ENCODE results near the gene TTLL1. TPM values are rescaled to one million over a fixed set of nuclear protein-coding genes. Genes with fewer than 3 reads are reported as not detected.
"Not testable (repeated sequence)": the region's sequence is repeated elsewhere in the genome, so short reads cannot be mapped to it uniquely, and the experiment has no call there.

TTLL1 gene
- total RNA-seq, 1 experiment from 2014 or later = 4.6 TPM

DNA sequence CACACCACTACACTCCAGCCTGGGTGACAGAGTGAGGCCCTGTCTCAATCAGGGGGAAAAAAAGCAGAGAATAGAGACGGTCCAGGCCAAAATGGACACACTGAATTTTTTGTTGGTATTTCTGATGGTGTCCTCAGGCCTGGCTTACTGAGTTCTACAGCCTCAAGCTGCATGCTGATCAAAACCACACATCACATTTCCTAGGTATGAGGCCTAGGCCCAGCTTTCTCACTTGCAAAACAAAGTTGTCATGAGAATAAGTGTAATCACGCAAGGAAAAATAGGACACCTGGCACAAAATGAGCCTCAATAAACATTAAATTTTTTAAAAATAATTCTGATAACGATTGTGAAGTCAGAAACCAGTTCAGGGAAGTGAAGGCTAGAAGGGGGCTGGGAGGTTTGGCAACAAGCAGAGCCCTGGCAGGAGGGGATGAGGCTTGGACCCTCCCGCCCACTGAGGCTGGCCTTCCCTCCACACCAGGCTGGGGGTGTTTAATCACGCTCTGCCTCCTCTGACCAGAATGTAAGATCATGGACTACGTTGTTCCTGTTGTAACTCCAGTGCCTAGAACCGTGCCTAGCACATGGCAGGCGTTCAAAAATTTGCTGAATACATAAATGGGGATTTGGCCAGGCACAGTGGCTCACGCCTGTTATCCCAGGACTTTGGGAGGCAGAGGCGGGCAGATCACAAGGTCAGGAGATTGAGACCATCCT, 92.4 kb downstream of the TTLL1 start:
- POLR2A ChIA-PET = no interaction called here
- in situ Hi-C loops (cut with HindIII; ENCODE audit: low pct_unique_long_range_greater_than_20kb, low sequenced_read_pairs) = no loop called here
- DNase-seq (ENCODE audit: low read depth, low spot score) = no peak
- no peak overlapping the region for H3K4me3 ChIP-seq (ENCODE audit: low read depth in 2 of 2, low read length in 2 of 2)
- no peaks in the 10 kb centered on the region for H3K9me3 ChIP-seq (ENCODE audit: control insufficient read depth, insufficient read depth, low read depth, low read length)
- H3K27ac ChIP-seq (ENCODE audit: low read length) = no peak overlapping the region; the same call in 1 of the 2 replicates
- ATAC-seq = no peak
- intact Hi-C loops (cut with micrococcal nuclease; ENCODE audit: unreplicated experiment) = no loop called here
- no peaks in the 10 kb centered on the region for H3K27me3 ChIP-seq (ENCODE audit: control insufficient read depth, insufficient read depth, low read length)
- BruUV-seq (replicated peaks) = no TSS peak
- no peaks in the 10 kb centered on the region for H3K36me3 ChIP-seq (ENCODE audit: control insufficient read depth, insufficient read depth, low read length)
- TF ChIP-seq SIN3A (IDR thresholded peaks at IDR 0.05; ENCODE audit: borderline replicate concordance, insufficient read depth, low read depth, low read length) (no peak), POLR2AphosphoS5 (IDR thresholded peaks at IDR 0.05; ENCODE audit: low read depth, low read length) (no peak), TCF7L2 (IDR thresholded peaks at IDR 0.05; ENCODE audit: low read depth, low read length) (no peak)
- TF ChIP-seq, protein P1, sequence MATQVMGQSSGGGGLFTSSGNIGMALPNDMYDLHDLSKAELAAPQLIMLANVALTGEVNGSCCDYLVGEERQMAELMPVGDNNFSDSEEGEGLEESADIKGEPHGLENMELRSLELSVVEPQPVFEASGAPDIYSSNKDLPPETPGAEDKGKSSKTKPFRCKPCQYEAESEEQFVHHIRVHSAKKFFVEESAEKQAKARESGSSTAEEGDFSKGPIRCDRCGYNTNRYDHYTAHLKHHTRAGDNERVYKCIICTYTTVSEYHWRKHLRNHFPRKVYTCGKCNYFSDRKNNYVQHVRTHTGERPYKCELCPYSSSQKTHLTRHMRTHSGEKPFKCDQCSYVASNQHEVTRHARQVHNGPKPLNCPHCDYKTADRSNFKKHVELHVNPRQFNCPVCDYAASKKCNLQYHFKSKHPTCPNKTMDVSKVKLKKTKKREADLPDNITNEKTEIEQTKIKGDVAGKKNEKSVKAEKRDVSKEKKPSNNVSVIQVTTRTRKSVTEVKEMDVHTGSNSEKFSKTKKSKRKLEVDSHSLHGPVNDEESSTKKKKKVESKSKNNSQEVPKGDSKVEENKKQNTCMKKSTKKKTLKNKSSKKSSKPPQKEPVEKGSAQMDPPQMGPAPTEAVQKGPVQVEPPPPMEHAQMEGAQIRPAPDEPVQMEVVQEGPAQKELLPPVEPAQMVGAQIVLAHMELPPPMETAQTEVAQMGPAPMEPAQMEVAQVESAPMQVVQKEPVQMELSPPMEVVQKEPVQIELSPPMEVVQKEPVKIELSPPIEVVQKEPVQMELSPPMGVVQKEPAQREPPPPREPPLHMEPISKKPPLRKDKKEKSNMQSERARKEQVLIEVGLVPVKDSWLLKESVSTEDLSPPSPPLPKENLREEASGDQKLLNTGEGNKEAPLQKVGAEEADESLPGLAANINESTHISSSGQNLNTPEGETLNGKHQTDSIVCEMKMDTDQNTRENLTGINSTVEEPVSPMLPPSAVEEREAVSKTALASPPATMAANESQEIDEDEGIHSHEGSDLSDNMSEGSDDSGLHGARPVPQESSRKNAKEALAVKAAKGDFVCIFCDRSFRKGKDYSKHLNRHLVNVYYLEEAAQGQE (IDR thresholded peaks at IDR 0.05; ENCODE audit: insufficient read depth in 1 of 2, low read depth in 2 of 2, low read length in 1 of 2) = no peak
- H3K4me1 ChIP-seq (ENCODE audit: control insufficient read depth, insufficient read depth, low read length) = peaks cover 24% of the 10 kb centered on the region
- CTCF ChIA-PET = no interaction called here

DNA sequence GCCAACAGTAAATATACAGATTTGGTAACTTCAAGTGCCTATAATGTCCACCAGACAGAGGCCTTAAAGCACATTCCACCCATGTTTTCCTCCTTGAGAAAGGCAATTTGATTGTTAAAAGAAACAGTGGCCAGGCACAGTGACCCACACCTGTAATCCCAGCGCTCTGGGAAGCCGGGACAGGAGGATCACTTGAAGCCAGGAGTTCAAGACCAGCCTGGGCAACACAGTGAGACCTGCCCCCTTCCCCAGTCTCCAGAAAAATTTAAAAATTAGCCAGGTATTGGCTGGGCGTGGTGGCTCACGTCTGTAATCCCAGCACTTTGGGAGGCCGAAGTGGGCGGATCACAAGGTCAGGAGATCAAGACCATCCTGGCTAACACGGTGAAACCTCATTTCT, 93.5 kb downstream of the TTLL1 start:
- BruUV-seq (replicated peaks); ATAC-seq; H3K36me3 ChIP-seq (ENCODE audit: control insufficient read depth, insufficient read depth, low read length); DNase-seq (ENCODE audit: low read depth, low spot score); H3K27me3 ChIP-seq (ENCODE audit: control insufficient read depth, insufficient read depth, low read length); CTCF ChIA-PET; POLR2A ChIA-PET; intact Hi-C loops (cut with micrococcal nuclease; ENCODE audit: unreplicated experiment); H3K9me3 ChIP-seq (ENCODE audit: control insufficient read depth, insufficient read depth, low read depth, low read length); in situ Hi-C loops (cut with HindIII; ENCODE audit: low pct_unique_long_range_greater_than_20kb, low sequenced_read_pairs): not testable (repeated sequence)
- Histone ChIP-seq H3K4me3 (ENCODE audit: low read depth in 2 of 2, low read length in 2 of 2) (peak overlapping the region in 1 of 2 experiments; percentile 16; a peak in 2 of 4 replicates), H3K4me1 (ENCODE audit: control insufficient read depth, insufficient read depth, low read length) (peaks cover 25% of the 10 kb centered on the region), H3K27ac (ENCODE audit: low read length) (peak overlapping the region; percentile 54; the same call in 1 of the 2 replicates)

DNA sequence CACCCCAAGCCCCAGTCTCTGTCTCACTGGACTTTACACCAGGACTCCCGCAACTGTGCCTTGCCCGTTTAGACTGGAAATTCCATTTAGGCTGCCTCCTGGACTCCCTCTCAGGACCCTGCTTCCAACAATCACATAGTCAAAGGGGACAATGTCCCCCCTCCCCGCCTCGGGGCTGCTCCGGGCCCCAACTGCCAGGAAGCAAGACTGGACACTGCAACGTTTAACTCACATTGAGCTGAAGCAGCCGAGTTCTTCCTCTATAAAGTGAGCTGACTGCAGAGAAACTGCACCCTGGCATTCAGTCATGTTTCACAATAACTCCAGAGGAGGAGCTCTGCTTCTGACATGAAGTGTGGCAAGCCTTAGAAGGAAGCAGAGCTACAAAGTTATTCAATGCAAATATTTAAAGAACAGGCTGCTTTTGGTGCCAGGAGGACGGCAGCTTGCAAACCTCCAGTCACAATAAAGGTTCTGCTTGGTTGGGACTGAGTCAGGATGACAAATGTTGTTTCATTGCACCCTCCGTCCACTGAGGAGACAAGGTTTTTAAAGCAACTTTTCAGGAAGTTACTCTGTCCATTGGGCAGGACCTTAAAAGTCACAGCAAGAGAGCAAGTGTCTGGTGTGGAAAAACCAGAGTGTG, 94.2 kb downstream of the TTLL1 start:
- intact Hi-C loops (cut with micrococcal nuclease; ENCODE audit: unreplicated experiment) (no loop called here), in situ Hi-C loops (cut with HindIII; ENCODE audit: low pct_unique_long_range_greater_than_20kb, low sequenced_read_pairs) (no loop called here)
- H3K4me3 ChIP-seq (ENCODE audit: low read depth in 2 of 2, low read length in 2 of 2) = peak overlapping the region in 1 of 2 experiments; percentile 16; a peak in 2 of 4 replicates
- ATAC-seq (peak; percentile 77), DNase-seq (ENCODE audit: low read depth, low spot score) (peak; percentile 78)
- H3K9me3 ChIP-seq (ENCODE audit: control insufficient read depth, insufficient read depth, low read depth, low read length) = no peaks in the 10 kb centered on the region
- no peaks in the 10 kb centered on the region for H3K27me3 ChIP-seq (ENCODE audit: control insufficient read depth, insufficient read depth, low read length)
- H3K27ac ChIP-seq (ENCODE audit: low read length) = peak overlapping the region; percentile 54; the same call in 1 of the 2 replicates
- BruUV-seq (replicated peaks) = no TSS peak
- TF ChIP-seq TCF7L2 (IDR thresholded peaks at IDR 0.05; ENCODE audit: low read depth, low read length) = no peak
- TF ChIP-seq SIN3A (IDR thresholded peaks at IDR 0.05; ENCODE audit: borderline replicate concordance, insufficient read depth, low read depth, low read length) = no peak
- TF ChIP-seq, protein P2, sequence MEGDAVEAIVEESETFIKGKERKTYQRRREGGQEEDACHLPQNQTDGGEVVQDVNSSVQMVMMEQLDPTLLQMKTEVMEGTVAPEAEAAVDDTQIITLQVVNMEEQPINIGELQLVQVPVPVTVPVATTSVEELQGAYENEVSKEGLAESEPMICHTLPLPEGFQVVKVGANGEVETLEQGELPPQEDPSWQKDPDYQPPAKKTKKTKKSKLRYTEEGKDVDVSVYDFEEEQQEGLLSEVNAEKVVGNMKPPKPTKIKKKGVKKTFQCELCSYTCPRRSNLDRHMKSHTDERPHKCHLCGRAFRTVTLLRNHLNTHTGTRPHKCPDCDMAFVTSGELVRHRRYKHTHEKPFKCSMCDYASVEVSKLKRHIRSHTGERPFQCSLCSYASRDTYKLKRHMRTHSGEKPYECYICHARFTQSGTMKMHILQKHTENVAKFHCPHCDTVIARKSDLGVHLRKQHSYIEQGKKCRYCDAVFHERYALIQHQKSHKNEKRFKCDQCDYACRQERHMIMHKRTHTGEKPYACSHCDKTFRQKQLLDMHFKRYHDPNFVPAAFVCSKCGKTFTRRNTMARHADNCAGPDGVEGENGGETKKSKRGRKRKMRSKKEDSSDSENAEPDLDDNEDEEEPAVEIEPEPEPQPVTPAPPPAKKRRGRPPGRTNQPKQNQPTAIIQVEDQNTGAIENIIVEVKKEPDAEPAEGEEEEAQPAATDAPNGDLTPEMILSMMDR (IDR thresholded peaks at IDR 0.05) = no peak
- TF ChIP-seq, protein P1 (IDR thresholded peaks at IDR 0.05; ENCODE audit: insufficient read depth in 1 of 2, low read depth in 2 of 2, low read length in 1 of 2) = no peak
- no peak for TF ChIP-seq POLR2AphosphoS5 (IDR thresholded peaks at IDR 0.05; ENCODE audit: low read depth, low read length)
- H3K4me1 ChIP-seq (ENCODE audit: control insufficient read depth, insufficient read depth, low read length) = peaks cover 25% of the 10 kb centered on the region
- H3K36me3 ChIP-seq (ENCODE audit: control insufficient read depth, insufficient read depth, low read length) = no peaks in the 10 kb centered on the region
- ChIA-PET POLR2A (no interaction called here), CTCF (no interaction called here)

Data from Panc1 (cell line).